Right lobe of liver (tissue), 4 donors: ENCODE results near the gene ATP7B.

ENCODE experiments used
- POLR2A ChIP-seq: fragments of 450-650 bp; IDR thresholded peaks from one replicate; pipeline ENCODE4 v1.6.1; 2017; ENCODE audit warnings: antibody characterized with exemption, mild to moderate bottlenecking
- TF ChIP-seq, protein P1 (sequence below), 4 donors: fragments of 200-600 bp in 3 of 4; fragments of 450-650 bp in 1 of 4; IDR thresholded peaks; one replicate each; pipeline versions ENCODE4 v1.5.1 to v1.8.0; 2016 to 2022; ENCODE audit warnings: antibody characterized with exemption in 4 of 4, mild to moderate bottlenecking in 2 of 4
- donor health status: DM: no; HTN: no; CAD: no.
- donor health status: DM: no; HTN: no; CAD: no.
- donor health status: DM: no; HTN: yes; CAD: no.

DNA sequence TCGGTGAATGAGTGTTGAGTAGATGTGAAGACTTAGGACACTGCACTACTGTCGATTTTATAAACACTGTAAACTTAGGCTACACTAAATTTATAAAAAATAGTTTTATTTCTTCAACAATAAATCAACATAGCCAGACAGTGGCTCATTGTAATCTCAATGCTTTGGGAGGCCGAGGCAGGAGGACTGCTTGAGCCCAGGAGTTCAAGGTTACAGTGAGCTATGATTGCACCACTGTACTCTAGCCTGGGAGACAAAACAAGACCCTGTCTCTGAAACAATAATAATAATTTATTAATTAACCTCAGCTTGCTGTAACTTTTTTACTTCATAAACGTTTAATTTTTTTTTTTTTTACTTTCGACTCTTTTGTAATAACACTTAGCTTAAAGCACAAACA is 34.4 kb downstream of the ATP7B start:
- TF ChIP-seq, protein P1, sequence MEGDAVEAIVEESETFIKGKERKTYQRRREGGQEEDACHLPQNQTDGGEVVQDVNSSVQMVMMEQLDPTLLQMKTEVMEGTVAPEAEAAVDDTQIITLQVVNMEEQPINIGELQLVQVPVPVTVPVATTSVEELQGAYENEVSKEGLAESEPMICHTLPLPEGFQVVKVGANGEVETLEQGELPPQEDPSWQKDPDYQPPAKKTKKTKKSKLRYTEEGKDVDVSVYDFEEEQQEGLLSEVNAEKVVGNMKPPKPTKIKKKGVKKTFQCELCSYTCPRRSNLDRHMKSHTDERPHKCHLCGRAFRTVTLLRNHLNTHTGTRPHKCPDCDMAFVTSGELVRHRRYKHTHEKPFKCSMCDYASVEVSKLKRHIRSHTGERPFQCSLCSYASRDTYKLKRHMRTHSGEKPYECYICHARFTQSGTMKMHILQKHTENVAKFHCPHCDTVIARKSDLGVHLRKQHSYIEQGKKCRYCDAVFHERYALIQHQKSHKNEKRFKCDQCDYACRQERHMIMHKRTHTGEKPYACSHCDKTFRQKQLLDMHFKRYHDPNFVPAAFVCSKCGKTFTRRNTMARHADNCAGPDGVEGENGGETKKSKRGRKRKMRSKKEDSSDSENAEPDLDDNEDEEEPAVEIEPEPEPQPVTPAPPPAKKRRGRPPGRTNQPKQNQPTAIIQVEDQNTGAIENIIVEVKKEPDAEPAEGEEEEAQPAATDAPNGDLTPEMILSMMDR (IDR thresholded peaks at IDR 0.05) = no peak
- no peak for TF ChIP-seq POLR2A
